ENCODE results near the gene CELSR2. TPM values are rescaled to one million over a fixed set of nuclear protein-coding genes. Genes with fewer than 3 reads are reported as not detected.

CELSR2 gene
- total RNA-seq, result 10 to 100 TPM in 2 of 4 donors, 1 to 10 TPM in 2; 7.8 to 20.4 (median 10.5) TPM

DNA sequence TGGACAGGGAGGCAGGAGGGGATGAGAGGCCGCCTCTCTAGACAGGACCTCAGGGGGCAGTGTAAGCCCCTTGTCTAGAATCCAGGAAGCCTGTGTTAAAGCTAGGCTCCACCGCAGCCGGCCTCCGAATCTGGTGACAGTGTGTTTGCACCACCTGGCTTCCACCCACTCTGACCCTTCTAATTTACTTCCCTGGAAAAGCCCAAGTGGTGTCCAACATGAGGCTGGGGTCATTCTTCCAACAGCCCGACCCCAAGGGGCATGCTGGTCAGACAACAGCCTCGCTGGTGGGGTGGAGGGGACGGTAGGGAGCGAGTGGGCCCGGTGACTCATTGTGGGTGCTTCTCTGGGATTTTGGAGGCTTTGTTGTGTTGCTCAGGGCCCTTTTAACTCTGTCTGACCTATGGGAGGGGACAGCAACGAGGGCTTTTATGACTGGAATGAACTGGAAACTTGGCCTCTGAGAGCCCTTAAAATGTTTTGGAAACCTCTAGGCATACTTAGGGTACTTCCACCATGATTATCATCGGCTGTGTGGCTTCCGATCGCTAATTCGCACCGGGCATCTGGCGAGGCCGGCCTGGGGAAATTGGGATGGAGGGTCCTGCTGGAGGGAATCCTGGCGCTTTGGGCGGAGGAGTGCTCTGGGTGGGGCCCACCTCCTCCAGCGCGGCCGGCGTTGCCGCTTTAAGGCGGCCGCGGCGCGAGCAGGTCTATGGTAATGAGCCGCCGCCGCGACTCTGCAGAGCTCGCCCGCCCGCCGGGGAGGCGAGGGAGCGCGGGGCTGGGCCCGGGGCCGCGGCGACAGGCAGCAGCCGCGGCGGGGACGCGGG lies at the start of gene CELSR2:
Gene CELSR2, plus strand, starts transcription at position 743 of the 833 bp plus-strand sequence. CDS start 541 bp downstream, outside the sequence.
- TF ChIP-seq POLR2AphosphoS5 (IDR thresholded peaks at IDR 0.05), result peak; percentile 63 to 72
- TF ChIP-seq, protein P1, sequence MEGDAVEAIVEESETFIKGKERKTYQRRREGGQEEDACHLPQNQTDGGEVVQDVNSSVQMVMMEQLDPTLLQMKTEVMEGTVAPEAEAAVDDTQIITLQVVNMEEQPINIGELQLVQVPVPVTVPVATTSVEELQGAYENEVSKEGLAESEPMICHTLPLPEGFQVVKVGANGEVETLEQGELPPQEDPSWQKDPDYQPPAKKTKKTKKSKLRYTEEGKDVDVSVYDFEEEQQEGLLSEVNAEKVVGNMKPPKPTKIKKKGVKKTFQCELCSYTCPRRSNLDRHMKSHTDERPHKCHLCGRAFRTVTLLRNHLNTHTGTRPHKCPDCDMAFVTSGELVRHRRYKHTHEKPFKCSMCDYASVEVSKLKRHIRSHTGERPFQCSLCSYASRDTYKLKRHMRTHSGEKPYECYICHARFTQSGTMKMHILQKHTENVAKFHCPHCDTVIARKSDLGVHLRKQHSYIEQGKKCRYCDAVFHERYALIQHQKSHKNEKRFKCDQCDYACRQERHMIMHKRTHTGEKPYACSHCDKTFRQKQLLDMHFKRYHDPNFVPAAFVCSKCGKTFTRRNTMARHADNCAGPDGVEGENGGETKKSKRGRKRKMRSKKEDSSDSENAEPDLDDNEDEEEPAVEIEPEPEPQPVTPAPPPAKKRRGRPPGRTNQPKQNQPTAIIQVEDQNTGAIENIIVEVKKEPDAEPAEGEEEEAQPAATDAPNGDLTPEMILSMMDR (IDR thresholded peaks at IDR 0.05), result no peak
- H3K4me3 ChIP-seq, result peak within 1 kb of the TSS; percentile 74 to 89 (median 76)
- H3K4me1 ChIP-seq, result peaks cover 14 to 47% (median 32%) of the 10 kb centered on the region in 4 donors
- intact Hi-C loops (cut with DNase I), result loop anchor here (5.0 kb wide), 1 partner anchor 52 kb away; no protein-coding TSS in a partner anchor
- DNase-seq (ENCODE audit: extremely low spot score), result no peak
- no peaks in the 10 kb centered on the region for H3K36me3 ChIP-seq
- H3K27ac ChIP-seq (replicated peaks in 1 of 4), result peak within 1 kb of the TSS; percentile 63 to 69 (median 66)
- WGBS, result 57% methylated on average over 10 of the region's 49 CpGs
- no peaks in the 10 kb centered on the region for H3K9me3 ChIP-seq
- H3K27me3 ChIP-seq, result no peaks in the 10 kb centered on the region

DNA sequence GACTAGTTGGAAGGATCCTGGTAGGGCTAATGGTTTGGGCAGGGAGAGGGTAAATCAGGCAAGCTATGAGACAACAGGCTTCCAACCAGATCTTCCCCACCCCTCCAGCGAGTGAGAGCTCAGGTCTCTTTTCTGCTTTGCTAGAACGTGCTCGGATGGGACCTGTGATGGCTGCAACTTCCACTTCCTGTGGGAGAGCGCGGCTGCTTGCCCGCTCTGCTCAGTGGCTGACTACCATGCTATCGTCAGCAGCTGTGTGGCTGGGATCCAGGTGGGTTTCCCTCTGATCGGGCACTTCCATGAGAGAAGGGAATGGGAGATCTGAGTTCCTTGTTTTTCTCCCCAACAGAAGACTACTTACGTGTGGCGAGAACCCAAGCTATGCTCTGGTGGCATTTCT lies 49.6 kb upstream of the CELSR2 start:
- DNase-seq (ENCODE audit: extremely low spot score), result no peak
- no peaks in the 10 kb centered on the region for H3K9me3 ChIP-seq
- TF ChIP-seq EP300 (IDR thresholded peaks at IDR 0.05) (no peak), POLR2AphosphoS5 (IDR thresholded peaks at IDR 0.05) (no peak), POLR2A (IDR thresholded peaks at IDR 0.05; ENCODE audit: low read depth) (no peak)
- TF ChIP-seq, protein P1 (IDR thresholded peaks at IDR 0.05), result no peak
- 89% methylated on average over 4 of the region's 10 CpGs for WGBS
- H3K27ac ChIP-seq (replicated peaks in 1 of 4), result no peak overlapping the region
- intact Hi-C loops (cut with DNase I), result loop anchor here (5.0 kb wide), 1 partner anchor 48 kb away; the partner anchor contains the start of gene CELSR2
- no peak overlapping the region for H3K4me3 ChIP-seq
- no peaks in the 10 kb centered on the region for H3K36me3 ChIP-seq
- H3K27me3 ChIP-seq, result no peaks in the 10 kb centered on the region
- H3K4me1 ChIP-seq, result peaks cover 6 to 19% (median 14%) of the 10 kb centered on the region in 4 donors

DNA sequence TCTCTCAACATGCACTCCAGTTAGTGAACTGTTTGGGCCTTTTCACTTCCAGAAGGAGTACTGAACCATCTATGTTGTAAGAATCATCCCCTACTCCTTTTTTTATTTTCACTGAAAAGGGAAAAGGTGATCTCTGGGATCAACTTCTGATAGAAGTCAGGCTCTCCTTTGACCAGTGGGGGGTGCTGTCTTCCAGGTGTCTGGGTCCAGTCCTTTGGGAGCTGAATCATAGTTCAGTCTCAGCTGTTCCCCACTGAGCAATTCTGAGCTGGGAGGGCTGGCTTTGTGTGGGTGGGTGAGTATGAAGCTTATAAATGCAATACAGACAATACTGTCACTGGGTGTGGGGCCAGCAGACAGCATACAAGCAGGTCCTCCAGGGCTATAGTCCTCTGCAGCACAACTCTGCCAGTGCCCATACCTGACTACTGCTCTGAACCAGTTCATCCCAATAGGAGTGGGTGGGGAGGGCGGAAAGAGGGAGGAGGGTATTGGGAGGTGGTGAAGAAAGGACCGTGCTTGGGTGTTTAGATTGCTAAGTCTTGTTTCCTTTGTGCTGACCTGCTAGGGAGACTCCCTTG lies 48.1 kb upstream of the CELSR2 start:
- 61% methylated on average over 2 of the region's 2 CpGs for WGBS
- intact Hi-C loops (cut with DNase I), result no loop called here
- H3K27ac ChIP-seq (replicated peaks in 1 of 4), result no peak overlapping the region
- DNase-seq (ENCODE audit: extremely low spot score), result no peak
- H3K4me1 ChIP-seq, result peaks cover 6 to 19% (median 14%) of the 10 kb centered on the region in 4 donors
- H3K36me3 ChIP-seq, result no peaks in the 10 kb centered on the region
- H3K4me3 ChIP-seq, result no peak overlapping the region
- no peaks in the 10 kb centered on the region for H3K27me3 ChIP-seq
- no peaks in the 10 kb centered on the region for H3K9me3 ChIP-seq
- no peak for TF ChIP-seq POLR2AphosphoS5 (IDR thresholded peaks at IDR 0.05)
- TF ChIP-seq, protein P1 (IDR thresholded peaks at IDR 0.05), result peak; percentile 25 to 43 (median 26)
- no peak for TF ChIP-seq POLR2A (IDR thresholded peaks at IDR 0.05; ENCODE audit: low read depth)

- no peaks in the 10 kb centered on the region for H3K9me3 ChIP-seq
- intact Hi-C loops (cut with DNase I), result no loop called here
- no peak overlapping the region for H3K27ac ChIP-seq (replicated peaks in 1 of 4)
- no peak for DNase-seq (ENCODE audit: extremely low spot score)
- no peaks in the 10 kb centered on the region for H3K4me1 ChIP-seq
- H3K36me3 ChIP-seq, result no peaks in the 10 kb centered on the region
- no peaks in the 10 kb centered on the region for H3K27me3 ChIP-seq
- H3K4me3 ChIP-seq, result no peak overlapping the region
- no peak for TF ChIP-seq POLR2A (IDR thresholded peaks at IDR 0.05; ENCODE audit: low read depth)
- WGBS, result 57% methylated on average over 5 of the region's 5 CpGs
Observed at GRCh38 chr1:109204484-109204883, 44.9 kb upstream of the CELSR2 start.

DNA sequence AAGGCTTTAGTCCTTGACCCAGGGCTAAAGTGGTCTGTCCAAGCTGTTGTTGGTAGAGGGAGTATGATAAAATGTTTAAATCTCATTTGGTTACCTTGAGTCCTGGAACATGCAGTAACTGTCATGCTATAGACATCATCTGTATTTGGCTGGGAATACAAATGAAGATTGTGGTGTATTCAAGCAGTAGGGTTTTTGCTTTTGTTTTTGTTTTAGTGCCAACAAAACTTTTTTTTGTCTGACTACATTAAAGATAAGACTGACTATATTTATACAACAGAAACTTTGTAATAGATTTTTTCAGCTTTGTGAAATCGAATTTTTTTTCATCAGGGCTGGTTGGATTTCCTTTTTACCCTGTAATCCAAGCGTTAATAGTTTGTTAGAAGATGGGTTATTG lies 43.0 kb upstream of the CELSR2 start:
- H3K27me3 ChIP-seq, result no peaks in the 10 kb centered on the region
- DNase-seq (ENCODE audit: extremely low spot score), result no peak
- 69% methylated on average over 2 of the region's 2 CpGs for WGBS
- TF ChIP-seq POLR2AphosphoS5 (IDR thresholded peaks at IDR 0.05) (no peak), EP300 (IDR thresholded peaks at IDR 0.05) (no peak), POLR2A (IDR thresholded peaks at IDR 0.05; ENCODE audit: low read depth) (no peak)
- TF ChIP-seq, protein P1 (IDR thresholded peaks at IDR 0.05), result no peak
- no peak overlapping the region for H3K4me3 ChIP-seq
- intact Hi-C loops (cut with DNase I), result no loop called here
- H3K36me3 ChIP-seq, result no peaks in the 10 kb centered on the region
- H3K9me3 ChIP-seq, result no peaks in the 10 kb centered on the region
- no peaks in the 10 kb centered on the region for H3K4me1 ChIP-seq
- H3K27ac ChIP-seq (replicated peaks in 1 of 4), result no peak overlapping the region

All from esophagus muscularis mucosa (tissue), 4 donors.